ENCODE results near the gene PRMT5.

PRMT5 gene

GRCh38 chr14:22882529-22883172 is 46.5 kb downstream of the PRMT5 start:
- H3K9ac ChIP-seq (ENCODE audit: low read depth, low read length, poor library complexity, severe bottlenecking), result no peak overlapping the region
- H3K4me2 ChIP-seq (ENCODE audit: low read depth, low read length, poor library complexity, severe bottlenecking), result no peak overlapping the region
- H3K9me2 ChIP-seq (replicated peaks; ENCODE audit: low read depth, low read length), result no peaks in the 10 kb centered on the region
- H3K4me3 ChIP-seq (ENCODE audit: low read length, poor library complexity, severe bottlenecking), result no peak overlapping the region
- no peaks in the 10 kb centered on the region for H3K27me3 ChIP-seq (ENCODE audit: insufficient read depth, low read length, poor library complexity, severe bottlenecking)
- H3K4me1 ChIP-seq (ENCODE audit: insufficient read depth, low read length, poor library complexity, severe bottlenecking), result no peaks in the 10 kb centered on the region
- no peaks in the 10 kb centered on the region for H3F3A ChIP-seq (ENCODE audit: low read depth)
- no peaks in the 10 kb centered on the region for H3K79me2 ChIP-seq (ENCODE audit: insufficient read depth, low read length)
- no peaks in the 10 kb centered on the region for H3K9me3 ChIP-seq (ENCODE audit: insufficient read depth, low read depth, low read length)
- TF ChIP-seq, protein P1, sequence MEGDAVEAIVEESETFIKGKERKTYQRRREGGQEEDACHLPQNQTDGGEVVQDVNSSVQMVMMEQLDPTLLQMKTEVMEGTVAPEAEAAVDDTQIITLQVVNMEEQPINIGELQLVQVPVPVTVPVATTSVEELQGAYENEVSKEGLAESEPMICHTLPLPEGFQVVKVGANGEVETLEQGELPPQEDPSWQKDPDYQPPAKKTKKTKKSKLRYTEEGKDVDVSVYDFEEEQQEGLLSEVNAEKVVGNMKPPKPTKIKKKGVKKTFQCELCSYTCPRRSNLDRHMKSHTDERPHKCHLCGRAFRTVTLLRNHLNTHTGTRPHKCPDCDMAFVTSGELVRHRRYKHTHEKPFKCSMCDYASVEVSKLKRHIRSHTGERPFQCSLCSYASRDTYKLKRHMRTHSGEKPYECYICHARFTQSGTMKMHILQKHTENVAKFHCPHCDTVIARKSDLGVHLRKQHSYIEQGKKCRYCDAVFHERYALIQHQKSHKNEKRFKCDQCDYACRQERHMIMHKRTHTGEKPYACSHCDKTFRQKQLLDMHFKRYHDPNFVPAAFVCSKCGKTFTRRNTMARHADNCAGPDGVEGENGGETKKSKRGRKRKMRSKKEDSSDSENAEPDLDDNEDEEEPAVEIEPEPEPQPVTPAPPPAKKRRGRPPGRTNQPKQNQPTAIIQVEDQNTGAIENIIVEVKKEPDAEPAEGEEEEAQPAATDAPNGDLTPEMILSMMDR (conservative IDR thresholded peaks at IDR 0.05; ENCODE audit: low read length), result no peak
- no peak for TF ChIP-seq EZH2phosphoT487 (IDR thresholded peaks at IDR 0.05; ENCODE audit: borderline replicate concordance)
- H2AFZ ChIP-seq (ENCODE audit: low read length), result no peak overlapping the region
- H4K20me1 ChIP-seq (ENCODE audit: insufficient read depth, low read length, poor library complexity, severe bottlenecking), result no peaks in the 10 kb centered on the region
- 0 out of 2 replicates have a peak, but pooled peaks cover under 1% of the 10 kb centered on the region for H3K36me3 ChIP-seq (ENCODE audit: insufficient read depth, low read length)

GRCh38 chr14:22882064-22882463 is 47.1 kb downstream of the PRMT5 start:
- Histone ChIP-seq H3K79me2 (ENCODE audit: insufficient read depth, low read length) (no peaks in the 10 kb centered on the region), H2AFZ (ENCODE audit: low read length) (no peak overlapping the region), H3K4me2 (ENCODE audit: low read depth, low read length, poor library complexity, severe bottlenecking) (no peak overlapping the region), H3F3A (ENCODE audit: low read depth) (no peaks in the 10 kb centered on the region), H3K9ac (ENCODE audit: low read depth, low read length, poor library complexity, severe bottlenecking) (no peak overlapping the region), H3K27me3 (ENCODE audit: insufficient read depth, low read length, poor library complexity, severe bottlenecking) (no peaks in the 10 kb centered on the region), H3K36me3 (ENCODE audit: insufficient read depth, low read length) (0 out of 2 replicates have a peak, but pooled peaks cover 6% of the 10 kb centered on the region), H4K20me1 (ENCODE audit: insufficient read depth, low read length, poor library complexity, severe bottlenecking) (no peaks in the 10 kb centered on the region), H3K9me2 (replicated peaks; ENCODE audit: low read depth, low read length) (no peaks in the 10 kb centered on the region), H3K4me3 (ENCODE audit: low read length, poor library complexity, severe bottlenecking) (no peak overlapping the region), H3K4me1 (ENCODE audit: insufficient read depth, low read length, poor library complexity, severe bottlenecking) (no peaks in the 10 kb centered on the region), H3K9me3 (ENCODE audit: insufficient read depth, low read depth, low read length) (no peaks in the 10 kb centered on the region)
- TF ChIP-seq, protein P1 (conservative IDR thresholded peaks at IDR 0.05; ENCODE audit: low read length), result no peak
- TF ChIP-seq EZH2phosphoT487 (IDR thresholded peaks at IDR 0.05; ENCODE audit: borderline replicate concordance), result no peak

GRCh38 chr14:22878271-22879246 is 50.6 kb downstream of the PRMT5 start:
- no peaks in the 10 kb centered on the region for H3K4me1 ChIP-seq (ENCODE audit: insufficient read depth, low read length, poor library complexity, severe bottlenecking)
- H3K36me3 ChIP-seq (ENCODE audit: insufficient read depth, low read length), result peaks cover 14% of the 10 kb centered on the region; the same call in 1 of the 2 replicates
- H3K4me3 ChIP-seq (ENCODE audit: low read length, poor library complexity, severe bottlenecking), result no peak overlapping the region
- H4K20me1 ChIP-seq (ENCODE audit: insufficient read depth, low read length, poor library complexity, severe bottlenecking), result no peaks in the 10 kb centered on the region
- H3K9ac ChIP-seq (ENCODE audit: low read depth, low read length, poor library complexity, severe bottlenecking), result no peak overlapping the region
- no peak overlapping the region for H2AFZ ChIP-seq (ENCODE audit: low read length)
- no peaks in the 10 kb centered on the region for H3K9me2 ChIP-seq (replicated peaks; ENCODE audit: low read depth, low read length)
- no peaks in the 10 kb centered on the region for H3K9me3 ChIP-seq (ENCODE audit: insufficient read depth, low read depth, low read length)
- no peaks in the 10 kb centered on the region for H3F3A ChIP-seq (ENCODE audit: low read depth)
- H3K4me2 ChIP-seq (ENCODE audit: low read depth, low read length, poor library complexity, severe bottlenecking), result no peak overlapping the region
- H3K79me2 ChIP-seq (ENCODE audit: insufficient read depth, low read length), result no peaks in the 10 kb centered on the region
- TF ChIP-seq, protein P1 (conservative IDR thresholded peaks at IDR 0.05; ENCODE audit: low read length), result no peak
- TF ChIP-seq EZH2phosphoT487 (IDR thresholded peaks at IDR 0.05; ENCODE audit: borderline replicate concordance), result no peak
- no peaks in the 10 kb centered on the region for H3K27me3 ChIP-seq (ENCODE audit: insufficient read depth, low read length, poor library complexity, severe bottlenecking)
